GM04504 (cell line): ENCODE results near the gene LDHD.

ENCODE experiments used
- DNase-seq: peaks from one replicate; pipeline ENCODE4 v3.0.0-alpha.2; 2012; ENCODE audit warnings: low read depth

LDHD gene

GRCh38 chr16:75114946-75115825 is 1.4 kb downstream of the LDHD start:
- no peak for DNase-seq

- DNase-seq = no peak
These were observed 2.2 kb downstream of the LDHD start for GRCh38 chr16:75114179-75114945.

GRCh38 chr16:75113541-75114121 is 2.9 kb downstream of the LDHD start:
- DNase-seq = no peak

GRCh38 chr16:75112734-75113491 is 3.7 kb downstream of the LDHD start:
- no peak for DNase-seq

- no peak for DNase-seq
These were observed 4.4 kb downstream of the LDHD start for GRCh38 chr16:75111961-75112733.

- no peak for DNase-seq
These were observed 5.1 kb downstream of the LDHD start for GRCh38 chr16:75111514-75111940.

GRCh38 chr16:75110637-75111513 is 5.7 kb downstream of the LDHD start:
- peak; percentile 79 for DNase-seq

- no peak for DNase-seq
These were observed 6.8 kb downstream of the LDHD start for GRCh38 chr16:75109732-75110243.

- peak; percentile 73 for DNase-seq
These were observed 7.5 kb downstream of the LDHD start for GRCh38 chr16:75108792-75109731.

GRCh38 chr16:75107505-75107904 is 9.1 kb downstream of the LDHD start:
- DNase-seq = no peak

- DNase-seq = no peak
These were observed 10.0 kb downstream of the LDHD start for GRCh38 chr16:75106351-75107274.

GRCh38 chr16:75105306-75106061 is 11.1 kb downstream of the LDHD start:
- no peak for DNase-seq

GRCh38 chr16:75104836-75105235 is 11.7 kb downstream of the LDHD start:
- no peak for DNase-seq

- no peak for DNase-seq
These were observed 12.6 kb downstream of the LDHD start for GRCh38 chr16:75103994-75104393.

GRCh38 chr16:75102595-75102994 is 14.0 kb downstream of the LDHD start:
- DNase-seq = no peak

GRCh38 chr16:75101635-75102034 is 14.9 kb downstream of the LDHD start:
- DNase-seq = no peak

- DNase-seq = no peak
These were observed 16.0 kb downstream of the LDHD start for GRCh38 chr16:75100603-75100990.
